ENCODE results near the gene WDFY2.

The WDFY2 gene

GRCh38 chr13:51742611-51743010 is 158.3 kb downstream of the WDFY2 start:
- no peak for FAIRE-seq

- no peak for FAIRE-seq
Observed at GRCh38 chr13:51745243-51745642, 161.0 kb downstream of the WDFY2 start.

GRCh38 chr13:51746802-51747201 is 162.5 kb downstream of the WDFY2 start:
- FAIRE-seq: no peak

DNA sequence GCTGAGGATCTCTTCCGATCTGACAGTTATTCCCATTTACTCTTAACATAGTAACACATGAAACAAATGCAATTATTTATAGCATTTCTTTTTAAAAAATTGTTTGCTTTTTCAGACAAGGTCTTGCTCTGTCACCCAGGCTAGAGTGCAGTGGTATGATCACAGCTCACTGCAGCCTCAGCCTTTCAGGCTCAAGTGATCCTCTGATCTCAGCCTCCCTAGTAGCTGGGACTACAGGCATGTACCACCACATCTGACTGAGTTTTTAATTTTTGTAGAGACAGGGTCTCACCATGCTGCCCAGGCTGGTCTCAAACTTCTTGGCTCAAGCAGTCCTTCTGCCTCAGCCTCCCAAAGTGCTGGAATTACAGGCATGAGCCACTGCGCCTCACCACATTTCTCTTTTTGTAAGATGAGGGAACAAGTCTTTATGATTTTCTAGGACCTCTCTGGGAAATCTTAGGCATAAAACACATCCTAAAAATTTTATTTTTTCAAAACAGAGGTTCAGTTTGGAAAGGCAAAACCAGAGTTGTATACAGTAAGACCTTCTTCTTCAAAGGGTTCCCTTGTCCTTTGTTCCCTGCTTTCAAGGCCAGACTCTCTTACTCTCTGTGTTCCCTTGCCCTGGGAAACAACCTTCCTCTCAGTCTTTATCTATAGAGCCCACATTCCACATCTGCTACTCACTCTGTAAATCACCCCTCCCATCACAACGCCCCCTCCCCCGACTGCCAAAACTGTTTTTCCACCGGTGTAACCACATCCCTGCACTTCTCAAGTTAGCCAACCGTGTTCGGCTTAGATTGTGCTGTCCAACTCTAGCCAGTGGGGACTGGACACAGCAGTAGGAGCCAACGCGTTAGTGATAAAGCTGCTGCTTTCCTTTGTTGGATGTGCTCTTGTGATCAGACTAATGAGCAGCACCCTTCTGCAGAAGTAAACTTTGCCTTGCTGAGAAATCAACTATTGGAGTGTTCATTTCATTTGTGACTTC is 163.5 kb downstream of the WDFY2 start:
- no peak for FAIRE-seq

DNA sequence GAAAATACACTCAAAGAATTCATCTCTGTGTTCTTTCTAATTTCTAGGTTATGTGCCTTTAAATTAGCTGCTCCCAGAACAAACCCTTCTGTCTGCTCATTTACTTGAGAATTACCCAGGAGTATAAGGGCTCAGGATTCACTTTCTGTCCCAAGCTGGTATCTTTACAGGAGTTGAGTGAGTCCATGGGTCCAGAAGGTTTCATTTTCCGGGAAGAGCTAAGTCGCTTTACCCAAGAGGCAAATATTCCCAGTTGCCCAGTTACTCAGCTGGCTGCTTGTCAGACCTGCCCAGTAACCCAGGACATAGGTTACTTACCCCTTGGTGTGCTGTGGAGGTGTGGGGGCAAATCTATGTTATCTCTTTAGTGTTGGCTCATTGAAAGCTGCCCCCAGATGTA is 172.4 kb downstream of the WDFY2 start:
- FAIRE-seq: no peak

DNA sequence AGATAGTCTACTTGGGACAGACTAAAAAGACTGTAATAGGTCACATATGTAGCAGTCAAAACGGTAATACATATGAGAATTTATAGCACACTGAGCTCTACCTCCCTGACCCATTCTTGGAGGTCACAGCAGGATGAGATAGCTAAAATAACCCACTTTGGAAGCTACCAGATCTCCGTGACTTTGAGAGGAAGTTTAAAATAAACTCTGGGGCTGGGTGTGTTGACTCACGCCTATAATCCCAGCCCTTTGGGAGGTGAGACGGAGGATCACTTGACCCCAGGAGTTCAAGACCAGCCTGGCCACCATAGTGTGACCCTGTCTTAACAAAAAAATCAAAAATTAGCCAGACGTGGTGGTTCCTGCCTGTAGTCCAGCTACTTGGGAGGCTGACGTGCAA is 174.4 kb downstream of the WDFY2 start:
- no peak for FAIRE-seq

GRCh38 chr13:51759240-51759639 is 175.0 kb downstream of the WDFY2 start:
- no peak for FAIRE-seq

GRCh38 chr13:51760592-51760991 is 176.3 kb downstream of the WDFY2 start:
- no peak for FAIRE-seq

GRCh38 chr13:51761643-51762350 is 177.5 kb downstream of the WDFY2 start:
- no peak for FAIRE-seq

DNA sequence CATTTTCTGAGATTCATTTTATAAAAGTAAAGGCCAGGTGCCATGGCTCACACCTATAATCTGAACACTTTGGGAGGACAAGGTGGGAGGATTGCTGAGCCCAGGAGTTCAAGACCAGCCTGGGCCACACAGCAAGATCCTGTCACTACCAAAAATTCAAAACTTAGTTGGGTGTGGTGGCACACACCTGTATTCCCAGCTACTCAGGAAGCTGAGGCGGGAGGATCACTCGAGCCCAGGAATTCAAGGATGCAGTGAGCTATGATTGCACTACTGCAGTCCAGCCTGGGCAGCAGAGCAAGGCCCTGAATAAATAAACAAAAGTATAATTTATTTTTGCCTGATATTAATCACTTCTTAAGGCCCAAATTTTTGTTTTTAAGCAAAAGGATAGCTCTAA is 179.2 kb downstream of the WDFY2 start:
- FAIRE-seq: no peak

- FAIRE-seq: no peak
Observed at GRCh38 chr13:51764184-51765141, 180.2 kb downstream of the WDFY2 start.

- FAIRE-seq: no peak
Observed at GRCh38 chr13:51765142-51765515, 180.9 kb downstream of the WDFY2 start.

DNA sequence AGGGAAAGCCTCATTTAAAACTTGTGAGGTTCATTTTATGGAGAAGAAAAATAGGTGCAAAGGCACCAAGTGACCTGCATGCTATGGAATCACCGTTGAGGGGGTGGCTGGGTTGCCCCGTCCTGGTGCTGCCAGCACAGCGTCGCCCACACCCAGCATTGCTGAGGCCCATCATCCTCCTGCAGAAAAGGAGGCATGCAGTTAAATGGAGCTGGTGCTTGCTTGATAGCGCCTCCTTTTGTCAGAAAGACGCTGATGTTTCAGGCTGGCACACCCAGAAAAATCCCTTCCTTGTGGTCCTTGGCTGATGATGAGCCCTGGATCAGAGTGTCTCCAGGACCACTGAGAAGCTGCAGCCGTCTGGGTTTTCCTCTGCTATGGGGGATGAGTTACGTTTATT is 182.8 kb downstream of the WDFY2 start:
- FAIRE-seq: no peak

DNA sequence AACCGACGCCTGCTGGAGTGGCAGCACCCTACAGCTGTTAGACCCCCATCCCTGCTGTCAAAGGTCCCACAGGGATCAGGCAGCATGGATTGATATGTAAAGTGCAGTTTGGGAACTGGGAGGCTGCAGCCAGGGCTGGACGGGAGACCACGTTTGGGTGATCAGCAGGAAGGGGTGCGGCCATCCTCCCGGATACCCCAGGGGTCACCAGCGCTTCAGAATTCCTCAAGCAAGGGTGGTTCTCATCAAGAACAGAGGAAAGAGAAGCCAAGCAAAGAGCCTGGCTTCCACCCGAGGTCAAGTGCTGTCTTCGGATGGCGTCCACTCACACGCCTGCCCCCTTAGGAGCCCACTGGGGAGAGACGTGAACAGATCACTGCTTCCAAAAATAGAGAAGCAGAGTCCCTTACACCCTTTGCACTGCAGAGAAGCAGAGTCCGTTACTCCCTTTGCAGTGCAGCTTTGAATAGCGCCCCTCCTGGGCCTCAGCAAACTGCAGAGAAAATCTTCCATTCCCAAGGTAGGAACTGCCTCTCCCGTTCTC is 184.2 kb downstream of the WDFY2 start:
- FAIRE-seq: no peak

GRCh38 chr13:51768976-51769375 is 184.7 kb downstream of the WDFY2 start:
- FAIRE-seq: no peak

DNA sequence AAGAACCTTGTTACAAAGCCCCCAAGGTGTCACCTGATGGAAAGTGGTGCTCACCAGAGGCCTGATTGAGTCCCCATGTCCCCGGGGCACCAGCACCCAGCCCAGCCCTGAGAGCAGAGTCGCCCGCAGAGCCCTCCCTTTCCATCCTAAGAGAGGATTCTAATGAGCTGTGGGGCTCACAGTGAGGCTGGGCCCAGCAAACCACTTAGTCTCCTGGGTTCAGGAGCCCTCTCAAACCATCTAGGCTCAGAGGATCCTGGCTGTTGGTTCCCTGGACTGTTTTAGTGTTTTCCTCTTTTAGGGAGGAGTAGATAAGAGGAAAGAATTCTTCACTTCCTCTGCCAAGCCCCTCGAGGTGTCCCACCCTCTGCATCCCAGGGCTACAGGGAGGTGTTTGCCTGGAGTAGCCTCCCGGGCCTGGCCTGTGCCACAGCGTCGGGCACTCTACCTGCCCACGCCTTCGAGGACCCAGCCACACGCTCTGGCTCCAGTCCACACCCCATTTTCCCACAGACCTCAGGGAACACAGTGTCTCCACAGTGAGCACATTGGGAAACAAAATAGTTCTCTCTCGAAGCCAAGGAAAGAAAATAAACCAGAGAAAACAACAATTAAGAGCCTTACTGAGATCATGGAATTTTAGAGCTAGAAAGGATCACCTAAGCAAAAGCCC is 185.3 kb downstream of the WDFY2 start:
- FAIRE-seq: no peak

DNA sequence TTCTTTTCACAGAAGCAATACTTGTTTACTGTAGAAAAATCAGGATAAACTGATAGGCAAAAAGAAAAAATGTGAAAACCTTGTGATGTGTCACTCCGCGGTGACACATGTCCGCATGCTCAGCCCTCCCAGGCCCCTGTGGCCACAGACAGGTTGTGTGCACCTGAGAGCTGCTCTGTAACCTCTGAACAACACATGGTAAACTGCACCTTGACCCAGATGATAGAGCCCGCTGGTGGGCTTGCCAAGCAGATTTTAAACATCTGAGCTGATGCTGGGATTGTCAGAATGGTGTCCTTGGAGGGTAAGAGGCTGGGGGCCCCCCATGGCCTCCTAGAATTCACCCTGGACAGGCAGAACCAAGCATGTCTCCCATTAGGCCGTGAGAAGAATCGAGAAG is 185.9 kb downstream of the WDFY2 start:
- FAIRE-seq: no peak

DNA sequence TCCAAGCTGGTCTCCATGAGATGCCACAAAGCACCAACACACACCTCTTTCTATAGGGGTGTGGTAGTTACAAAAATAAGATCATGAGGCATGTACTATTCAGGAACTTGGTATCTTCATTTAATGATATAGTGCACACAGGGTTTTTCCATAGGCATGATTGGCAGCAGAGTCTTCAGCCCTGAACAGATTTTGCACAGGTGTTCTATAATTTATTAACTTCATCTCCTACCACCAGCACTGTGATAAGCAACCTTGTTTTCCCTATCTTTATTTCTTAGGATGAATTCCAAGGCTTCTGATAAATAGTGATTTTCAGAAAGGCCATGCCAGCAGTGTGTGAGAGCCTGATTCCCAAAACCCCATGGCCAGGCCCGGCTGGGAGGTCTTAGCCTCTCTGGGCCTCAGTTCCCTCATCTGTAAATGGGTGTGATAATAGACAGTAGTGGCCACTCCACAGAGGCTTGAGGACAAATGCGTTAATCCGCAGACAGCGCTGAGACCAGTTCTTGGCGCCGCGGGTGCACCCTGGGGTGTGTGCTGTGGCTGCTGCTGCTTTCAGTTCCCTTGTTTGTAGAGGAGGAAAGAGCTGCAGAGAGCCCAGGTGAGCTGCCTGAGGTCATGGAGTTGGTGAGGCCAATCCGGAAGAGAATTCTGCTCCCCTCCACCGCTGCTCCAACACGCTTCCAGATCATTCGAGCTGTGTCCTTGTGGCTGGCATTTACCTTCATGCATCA is 186.6 kb downstream of the WDFY2 start:
- no peak for FAIRE-seq

DNA sequence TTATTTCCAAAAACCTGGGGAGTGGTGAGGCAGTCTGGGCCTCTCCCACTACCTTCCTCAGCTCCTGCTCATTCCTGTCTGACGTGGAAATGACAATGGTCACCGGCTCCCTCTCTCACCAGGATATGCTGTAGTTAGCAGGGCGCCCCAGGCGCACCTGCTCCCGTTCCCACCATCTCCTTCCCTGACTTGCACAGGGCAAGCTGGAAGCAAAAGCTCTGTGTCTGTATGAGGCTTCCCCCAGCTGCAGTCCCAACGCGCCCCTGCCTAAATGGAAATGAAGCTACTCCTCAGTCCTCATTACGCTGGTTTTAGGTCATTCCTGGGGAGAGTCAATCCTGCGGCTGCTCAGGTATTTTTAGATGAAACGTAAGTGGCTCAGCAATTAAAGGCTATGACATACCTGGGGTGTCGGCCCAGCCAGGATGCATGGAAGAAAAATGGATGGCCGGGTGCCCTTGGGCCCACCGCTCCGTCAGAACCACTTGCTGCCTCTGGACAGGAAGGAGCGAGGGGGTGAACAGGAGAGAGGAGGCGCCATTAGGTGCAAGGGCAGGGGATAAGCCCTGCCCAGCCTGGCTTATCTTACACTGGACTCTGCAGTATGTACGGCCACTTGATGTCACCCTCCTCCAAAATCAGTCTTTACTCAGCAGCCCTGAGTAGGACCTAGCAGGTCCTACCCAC is 187.3 kb downstream of the WDFY2 start:
- no peak for FAIRE-seq

GRCh38 chr13:51772105-51772455 is 187.8 kb downstream of the WDFY2 start:
- FAIRE-seq: no peak

- no peak for FAIRE-seq
Observed at GRCh38 chr13:51772781-51773180, 188.5 kb downstream of the WDFY2 start.
